CD4-positive, alpha-beta T cell treated with Interleukin-17A for 4 hours (primary cell): ENCODE data around the gene TYW1.
"Not testable (repeated sequence)": the region's sequence is repeated elsewhere in the genome, so short reads cannot be mapped to it uniquely, and the experiment has no call there.

Experiments
- DNase-seq: peaks from one replicate; pipeline ENCODE4 v3.0.0-alpha.2; 2020; ENCODE audit warnings: mixed read lengths

Gene TYW1, protein sequence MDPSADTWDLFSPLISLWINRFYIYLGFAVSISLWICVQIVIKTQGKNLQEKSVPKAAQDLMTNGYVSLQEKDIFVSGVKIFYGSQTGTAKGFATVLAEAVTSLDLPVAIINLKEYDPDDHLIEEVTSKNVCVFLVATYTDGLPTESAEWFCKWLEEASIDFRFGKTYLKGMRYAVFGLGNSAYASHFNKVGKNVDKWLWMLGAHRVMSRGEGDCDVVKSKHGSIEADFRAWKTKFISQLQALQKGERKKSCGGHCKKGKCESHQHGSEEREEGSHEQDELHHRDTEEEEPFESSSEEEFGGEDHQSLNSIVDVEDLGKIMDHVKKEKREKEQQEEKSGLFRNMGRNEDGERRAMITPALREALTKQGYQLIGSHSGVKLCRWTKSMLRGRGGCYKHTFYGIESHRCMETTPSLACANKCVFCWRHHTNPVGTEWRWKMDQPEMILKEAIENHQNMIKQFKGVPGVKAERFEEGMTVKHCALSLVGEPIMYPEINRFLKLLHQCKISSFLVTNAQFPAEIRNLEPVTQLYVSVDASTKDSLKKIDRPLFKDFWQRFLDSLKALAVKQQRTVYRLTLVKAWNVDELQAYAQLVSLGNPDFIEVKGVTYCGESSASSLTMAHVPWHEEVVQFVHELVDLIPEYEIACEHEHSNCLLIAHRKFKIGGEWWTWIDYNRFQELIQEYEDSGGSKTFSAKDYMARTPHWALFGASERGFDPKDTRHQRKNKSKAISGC

DNA sequence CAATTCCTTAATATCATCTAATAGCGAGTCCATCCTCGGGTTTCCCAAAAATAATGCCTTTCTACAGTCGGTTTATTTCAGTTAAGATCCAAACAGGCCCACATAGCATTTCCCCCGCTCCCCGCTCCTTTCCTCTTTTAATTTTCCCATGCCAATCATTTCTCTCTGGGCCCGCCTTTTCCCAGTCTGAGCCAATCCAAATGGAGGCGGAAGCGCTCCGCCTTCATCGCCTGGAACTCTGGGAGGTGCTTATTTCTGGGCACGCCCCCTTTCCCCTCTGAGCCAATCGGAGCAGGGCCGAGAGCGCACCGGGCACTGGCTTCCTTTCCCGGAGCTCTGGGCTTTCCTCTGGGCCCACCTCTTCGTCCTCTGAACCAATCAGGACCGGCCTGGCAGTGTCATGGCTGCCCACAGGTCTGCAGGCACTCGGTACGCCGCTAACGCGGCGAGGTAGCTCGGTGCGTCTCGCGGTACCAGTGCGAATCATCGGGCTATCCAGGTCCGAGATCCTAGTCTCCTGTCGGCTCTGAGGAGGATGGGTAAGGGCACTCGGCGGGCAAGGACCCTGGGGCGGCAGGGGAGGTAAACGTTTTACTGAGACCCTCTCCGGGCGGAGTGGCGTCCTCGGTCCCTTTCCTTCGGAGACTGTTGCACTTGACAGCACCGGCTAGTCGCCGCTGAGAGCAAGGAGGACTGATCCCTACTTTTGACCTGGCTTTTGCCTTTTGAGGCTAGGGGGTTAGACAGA lies at the start of gene TYW1:
Gene TYW1 (plus strand): TSS at position 390 of the 748 bp plus-strand sequence. CDS start 146 bp downstream, at position 536.
- DNase-seq = peak; percentile 99

DNA sequence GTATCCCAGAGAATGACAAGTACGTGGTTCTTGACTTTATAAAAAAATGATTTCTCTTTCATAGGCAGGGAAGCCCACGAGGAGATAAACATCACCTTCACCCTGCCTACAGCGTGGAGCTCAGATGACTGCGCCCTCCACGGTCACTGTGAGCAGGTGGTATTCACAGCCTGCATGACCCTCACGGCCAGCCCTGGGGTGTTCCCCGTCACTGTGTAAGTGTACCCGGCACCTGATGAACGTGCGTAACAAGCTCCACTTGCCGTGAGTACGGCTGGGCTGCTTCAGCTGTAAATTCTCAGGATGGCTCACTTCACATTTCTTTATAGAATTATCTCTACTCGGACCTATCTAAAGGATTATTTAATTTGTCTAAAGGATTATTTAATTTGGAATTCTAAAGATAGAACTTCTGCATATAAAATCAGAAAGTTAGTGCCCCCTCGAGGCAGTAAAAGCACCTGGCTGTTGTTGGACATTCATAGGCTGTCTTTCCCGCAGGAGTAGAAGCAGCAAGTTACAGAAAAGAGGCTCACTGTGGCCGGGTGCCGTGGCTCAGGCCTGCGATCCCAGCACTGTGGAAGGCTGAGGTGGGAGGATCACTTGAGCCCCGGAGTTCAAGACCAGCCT lies 48.0 kb upstream of the TYW1 start:
- DNase-seq = no peak

DNA sequence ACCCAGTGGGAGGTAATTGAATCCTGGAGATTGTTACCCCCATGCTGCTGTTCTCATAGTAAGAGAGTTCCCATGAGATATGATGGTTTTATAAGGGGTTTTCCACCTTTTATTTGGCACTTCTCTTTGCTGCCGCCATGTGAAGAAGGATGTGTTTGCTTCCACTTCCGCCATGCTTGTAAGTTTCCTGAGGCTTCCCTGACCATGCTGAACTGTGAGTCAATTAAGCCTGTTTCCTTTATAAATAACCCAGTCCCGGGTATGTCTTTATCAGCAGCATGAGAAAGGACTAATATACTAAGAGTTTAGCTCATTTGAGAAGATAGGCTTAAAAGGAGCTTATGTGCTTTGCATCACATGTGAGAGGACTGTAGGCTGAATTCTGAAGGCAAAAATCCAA lies 46.3 kb upstream of the TYW1 start:
- no peak for DNase-seq

DNA sequence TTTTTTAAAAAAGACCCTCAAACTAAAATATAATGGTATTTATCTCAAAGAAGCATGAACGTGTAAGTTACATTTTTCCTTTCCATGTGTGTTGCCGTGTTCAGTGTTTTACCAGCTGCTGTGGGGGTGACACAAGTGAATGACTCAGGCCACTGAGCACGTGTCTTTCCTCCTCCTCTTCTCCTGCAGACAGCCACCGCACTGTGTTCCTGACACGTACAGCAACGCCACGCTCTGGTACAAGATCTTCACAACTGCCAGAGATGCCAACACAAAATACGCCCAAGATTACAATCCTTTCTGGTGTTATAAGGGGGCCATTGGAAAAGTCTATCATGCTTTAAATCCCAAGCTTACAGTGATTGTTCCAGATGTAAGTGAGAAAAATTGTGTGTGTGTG lies 45.9 kb upstream of the TYW1 start:
- DNase-seq = no peak

DNA sequence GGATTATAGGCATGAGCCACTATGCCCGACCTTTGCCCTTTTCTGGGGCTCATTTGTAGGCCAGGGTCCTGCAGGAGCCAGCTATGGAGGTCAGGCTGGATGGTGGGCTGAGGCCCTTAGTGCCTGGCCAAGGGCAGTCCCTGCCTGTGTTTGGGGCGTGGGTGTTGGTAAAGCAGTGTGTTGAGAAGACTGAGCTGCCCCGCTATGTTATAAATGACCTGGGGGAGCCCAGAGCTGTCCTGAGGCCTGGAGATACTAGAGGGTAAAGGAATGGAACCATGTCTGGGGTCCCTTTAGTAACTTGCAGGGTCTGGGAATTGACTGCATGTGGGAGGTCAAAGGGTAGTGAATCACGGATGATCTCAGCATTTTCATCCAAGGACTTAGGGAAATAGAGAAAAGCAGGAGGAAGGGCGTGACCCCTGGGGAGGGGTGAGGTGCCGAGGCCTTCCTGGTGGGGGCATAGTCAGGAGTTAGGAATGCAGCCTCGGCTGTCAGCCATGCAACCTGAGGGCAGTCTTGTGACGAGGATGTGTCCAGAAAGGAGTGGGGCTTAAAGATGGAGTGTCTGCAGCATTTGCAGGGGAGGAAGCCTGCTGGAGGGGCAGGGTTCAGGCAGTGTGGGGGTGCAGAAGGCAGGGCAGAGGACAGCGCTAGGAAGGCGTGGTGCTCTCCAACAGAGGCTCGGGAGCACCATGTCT lies 44.1 kb upstream of the TYW1 start:
- no peak for DNase-seq

DNA sequence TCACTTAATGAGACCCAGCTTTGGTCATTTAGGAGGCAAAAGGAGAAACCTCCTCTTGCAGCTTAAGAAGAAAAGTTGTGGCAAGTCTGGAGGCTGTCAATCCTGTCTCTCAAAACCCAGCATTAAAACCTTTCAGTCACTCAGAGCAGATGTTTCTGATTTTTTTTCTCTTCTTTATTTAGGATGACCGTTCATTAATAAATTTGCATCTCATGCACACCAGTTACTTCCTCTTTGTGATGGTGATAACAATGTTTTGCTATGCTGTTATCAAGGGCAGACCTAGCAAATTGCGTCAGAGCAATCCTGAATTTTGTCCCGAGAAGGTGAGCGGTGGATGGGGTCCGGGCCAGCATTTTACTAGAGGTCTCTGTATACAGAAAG lies 43.6 kb upstream of the TYW1 start:
- DNase-seq = no peak

DNA sequence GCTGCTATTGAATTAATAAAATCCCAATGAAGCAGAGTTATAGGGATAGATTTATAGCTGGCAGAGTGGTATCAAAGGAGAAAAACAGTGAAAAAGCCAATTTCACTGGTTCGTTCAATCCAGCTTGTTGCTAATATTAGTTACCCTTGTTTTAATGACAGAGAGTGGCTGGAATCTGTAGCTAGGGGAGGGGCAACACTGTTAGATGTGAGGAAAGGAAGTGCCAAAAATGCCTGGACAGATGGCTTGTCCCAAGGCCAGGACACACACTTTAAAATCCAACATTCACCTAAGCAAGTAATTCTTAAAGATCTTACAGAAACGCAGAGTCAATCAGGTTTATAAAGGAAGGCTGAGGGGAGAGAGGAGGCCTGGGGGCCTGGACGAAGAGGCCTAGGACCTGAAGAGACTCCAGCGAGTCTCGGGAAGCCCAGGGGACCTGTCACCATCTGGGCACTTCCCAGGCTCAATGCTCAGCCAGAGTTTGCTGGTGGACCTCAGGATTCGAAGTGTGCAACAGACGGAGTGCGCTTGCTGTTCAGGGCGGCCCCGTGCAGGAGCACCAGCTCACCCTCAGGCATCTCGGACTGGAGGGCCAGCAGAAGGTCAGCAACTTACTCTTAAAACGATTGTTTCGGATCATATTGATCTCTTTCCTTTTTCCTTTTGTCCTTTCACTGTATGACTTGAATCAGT lies 38.9 kb upstream of the TYW1 start:
- no peak for DNase-seq

DNA sequence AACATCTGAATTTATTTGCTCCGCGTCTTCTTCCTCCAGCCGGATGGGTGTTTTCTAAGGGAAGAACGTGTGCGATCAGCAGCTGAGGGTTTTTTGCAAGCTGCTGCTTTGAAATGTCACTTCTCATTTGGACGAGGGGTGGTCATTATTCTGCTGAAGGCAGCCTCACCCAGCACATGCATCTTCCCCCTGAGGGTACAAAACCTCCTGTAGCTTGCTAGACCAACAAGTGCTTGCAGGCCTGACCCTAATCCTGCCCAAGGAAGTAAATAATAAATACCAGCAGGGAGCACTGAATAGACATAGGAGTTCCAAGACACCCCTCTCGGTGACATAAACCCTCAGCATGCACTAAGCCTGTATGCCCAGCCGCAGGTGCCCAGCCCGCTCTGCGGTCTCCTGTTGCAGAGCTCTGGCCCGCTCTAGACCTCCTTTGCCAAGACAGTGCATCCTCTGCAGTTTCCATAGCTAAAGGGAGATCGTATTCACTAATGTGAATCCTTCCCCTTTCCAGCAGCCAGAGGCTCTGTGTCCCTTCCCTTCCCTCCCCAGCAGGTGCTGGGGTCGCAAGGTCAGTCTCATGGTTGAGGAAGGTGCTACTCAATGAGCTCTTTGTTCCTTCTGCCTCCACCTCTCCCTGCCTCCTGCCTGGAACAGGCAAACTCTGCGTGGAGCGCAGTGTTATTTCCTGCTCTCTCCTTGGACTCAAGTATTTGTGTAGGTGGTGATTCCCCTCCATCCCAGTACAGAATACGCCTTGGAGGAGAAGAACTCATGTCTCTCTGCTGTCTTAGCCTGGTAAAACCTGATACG lies 37.9 kb upstream of the TYW1 start:
- no peak for DNase-seq

DNA sequence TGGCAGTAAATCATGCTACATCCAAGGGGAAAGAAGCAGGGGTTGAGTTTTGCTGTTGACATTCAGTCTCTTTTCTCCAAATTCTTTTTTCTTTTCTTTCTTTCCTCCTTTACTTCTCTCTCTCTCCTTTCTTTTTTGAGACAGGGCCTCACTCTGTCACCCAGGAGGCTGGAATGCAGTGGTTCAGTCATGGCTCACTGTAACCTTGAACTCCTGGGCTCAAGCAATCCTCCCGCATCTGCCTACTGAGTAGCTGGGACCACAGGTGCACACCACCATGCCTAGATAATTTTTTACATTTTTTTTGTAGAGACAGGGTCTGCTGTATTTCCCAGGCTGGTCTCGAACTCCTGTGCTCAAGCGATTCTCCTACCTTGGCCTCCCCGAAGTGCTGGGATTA lies 36.4 kb upstream of the TYW1 start:
- DNase-seq = no peak

DNA sequence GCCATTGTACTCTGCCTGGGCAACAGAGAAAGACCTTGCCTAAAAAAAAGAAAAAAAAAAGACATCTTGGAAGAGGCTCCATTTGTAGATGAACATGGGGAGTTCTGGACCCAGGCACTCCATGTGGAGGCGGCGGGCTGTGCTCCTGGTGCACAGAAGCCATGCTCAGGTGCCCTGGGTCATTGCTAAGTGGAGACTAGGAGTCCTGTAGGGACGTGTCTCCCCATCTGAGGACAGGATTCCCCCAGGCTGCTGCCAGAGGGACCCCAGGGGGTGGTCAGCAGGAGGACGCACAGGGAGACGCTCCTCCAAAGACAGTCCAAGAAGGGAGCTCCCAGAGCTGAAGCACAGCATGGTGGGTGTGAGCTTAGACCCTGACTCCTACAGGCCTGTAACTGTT lies 35.5 kb upstream of the TYW1 start:
- no peak for DNase-seq

DNA sequence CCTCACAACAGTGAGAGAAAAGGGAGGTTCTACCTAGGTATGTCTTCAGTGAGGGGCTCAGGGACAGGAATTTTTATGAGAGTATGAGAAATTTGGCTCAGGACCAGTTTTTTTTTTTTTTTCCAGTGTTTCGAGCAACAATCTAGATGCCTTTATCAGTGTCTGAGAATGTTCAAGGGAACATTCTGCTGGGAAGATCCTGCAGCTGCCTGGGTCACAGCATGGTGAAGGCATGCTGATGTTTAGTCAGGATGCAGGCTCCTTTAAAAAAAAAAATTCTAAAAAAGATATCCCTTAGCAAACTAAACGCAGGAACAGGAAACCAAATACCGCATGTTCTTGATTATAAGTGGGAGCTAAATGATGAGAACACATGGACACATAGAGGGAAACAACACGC lies 32.2 kb upstream of the TYW1 start:
- DNase-seq = no peak

DNA sequence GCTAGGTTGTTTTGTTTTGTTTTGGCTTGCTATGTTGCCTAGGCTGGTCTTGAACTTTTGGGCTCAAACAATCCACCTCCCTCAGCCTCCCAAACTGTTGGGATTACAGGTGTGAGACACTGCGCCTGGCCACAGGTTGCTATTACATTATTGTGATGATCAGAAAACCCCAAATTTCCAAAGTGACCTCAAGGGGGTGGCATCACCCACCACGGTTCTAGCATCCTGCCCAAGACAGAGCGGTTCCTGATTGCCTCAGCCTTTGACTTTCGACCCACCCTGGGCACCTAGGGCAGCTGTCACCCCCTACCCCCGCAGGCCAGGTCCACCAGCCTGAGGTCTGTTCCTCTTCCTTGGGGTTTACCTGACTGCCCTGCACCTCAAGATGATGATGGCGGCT lies 29.6 kb upstream of the TYW1 start:
- DNase-seq = no peak

DNA sequence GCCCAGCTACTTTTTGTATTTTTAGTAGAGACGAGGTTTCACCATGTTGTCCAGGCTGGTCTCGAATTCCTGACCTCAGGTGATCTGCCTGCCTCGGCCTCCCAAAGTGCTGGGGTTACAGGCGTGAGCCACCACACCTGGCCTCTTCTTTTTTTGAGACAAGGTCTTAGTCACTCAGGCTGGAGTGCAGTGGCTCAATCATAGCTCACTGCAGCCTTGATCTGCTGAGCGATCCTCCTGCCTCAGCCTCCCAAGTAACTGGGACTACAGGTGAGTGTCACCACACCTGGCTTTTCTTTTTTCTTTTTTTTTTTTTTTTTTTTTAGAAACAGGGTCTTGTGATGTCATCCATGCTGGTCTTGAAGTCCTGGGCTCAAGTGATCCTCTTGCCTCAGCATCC lies 27.6 kb upstream of the TYW1 start:
- not testable (repeated sequence) for DNase-seq

DNA sequence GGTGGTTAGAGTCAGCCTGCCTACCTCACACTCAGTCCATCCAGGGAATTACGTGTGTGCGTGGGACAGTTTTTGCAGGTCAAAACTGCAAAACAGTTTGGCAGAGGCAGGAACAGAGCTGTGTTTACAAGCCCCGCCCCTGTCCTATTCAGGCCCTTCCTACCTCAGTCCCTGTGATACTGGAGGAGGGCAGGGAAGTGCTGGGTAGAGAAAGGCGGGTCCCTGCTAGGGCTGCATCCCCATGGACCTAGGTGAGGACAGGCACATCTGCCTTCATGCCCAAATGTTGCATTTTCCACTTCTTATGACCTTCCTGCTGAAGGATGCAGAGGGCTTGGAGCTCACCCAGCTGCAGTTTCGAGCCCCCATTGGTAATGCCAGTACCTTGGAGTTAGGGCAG lies 26.3 kb upstream of the TYW1 start:
- DNase-seq = no peak

DNA sequence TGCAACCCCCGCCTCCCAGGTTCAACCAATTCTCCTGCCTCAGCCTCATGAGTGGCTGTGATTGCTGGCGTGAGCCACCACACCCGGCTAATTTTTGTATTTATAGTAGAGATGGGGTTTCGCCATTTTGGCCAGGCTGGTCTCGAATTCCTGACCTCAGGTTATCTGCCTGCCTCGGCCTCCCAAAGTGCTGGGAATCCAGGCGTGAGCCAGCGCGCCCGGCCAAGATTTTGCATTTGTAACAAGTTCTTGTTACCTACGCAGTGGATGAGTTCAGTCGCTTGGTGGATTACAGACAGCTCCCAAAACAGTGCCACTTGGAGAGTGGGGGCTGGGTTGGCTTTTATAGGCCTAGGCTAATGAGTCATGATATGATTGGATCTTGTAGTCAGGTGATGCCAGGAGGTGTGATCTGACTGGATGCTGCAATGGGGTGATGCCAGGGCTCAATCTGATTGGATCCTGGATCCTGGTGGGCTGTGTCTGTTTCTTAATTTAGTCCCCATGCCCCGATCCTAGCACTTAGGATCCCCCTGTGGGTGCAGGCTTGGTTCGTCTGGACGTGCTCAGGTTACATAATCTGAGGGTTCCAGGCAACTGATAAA lies 21.5 kb upstream of the TYW1 start:
- no peak for DNase-seq

DNA sequence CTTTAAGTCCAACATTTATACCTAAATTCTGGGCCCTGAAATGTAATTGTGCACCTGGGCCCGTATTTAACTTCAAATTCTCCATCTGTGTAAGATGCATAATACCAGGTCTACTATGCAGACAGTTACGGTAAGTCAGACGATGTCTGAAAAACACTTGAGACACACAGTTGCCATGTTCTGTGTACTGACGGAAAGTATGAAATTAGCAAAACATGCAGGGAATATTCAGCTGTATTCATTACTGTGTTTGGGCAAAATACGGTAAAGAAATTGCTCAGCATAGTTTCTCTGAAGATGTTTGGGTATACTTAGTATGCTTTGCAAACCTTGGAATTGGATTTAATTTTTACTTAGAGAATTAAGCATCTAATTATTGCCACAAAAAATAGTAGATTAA lies 18.3 kb upstream of the TYW1 start:
- DNase-seq = not testable (repeated sequence)

DNA sequence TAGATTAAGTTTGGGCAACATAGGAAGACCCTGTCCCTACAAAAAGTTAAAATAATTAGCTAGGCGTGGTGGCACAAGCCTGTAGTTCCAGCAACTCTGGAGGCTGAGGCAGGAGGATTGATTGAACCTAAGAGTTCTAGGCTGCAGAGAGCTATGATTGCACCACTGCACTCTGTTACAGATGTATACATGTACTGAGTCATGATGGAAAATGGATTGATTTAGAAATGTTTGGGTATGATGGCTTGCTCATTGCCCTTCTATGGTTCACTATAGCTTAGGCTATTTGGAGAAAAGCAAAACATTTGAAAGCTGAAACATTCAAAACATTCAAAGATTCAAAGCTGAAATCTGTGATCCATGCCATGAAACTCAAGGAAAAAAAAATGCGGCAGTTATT lies 17.6 kb upstream of the TYW1 start:
- DNase-seq = not testable (repeated sequence)

DNA sequence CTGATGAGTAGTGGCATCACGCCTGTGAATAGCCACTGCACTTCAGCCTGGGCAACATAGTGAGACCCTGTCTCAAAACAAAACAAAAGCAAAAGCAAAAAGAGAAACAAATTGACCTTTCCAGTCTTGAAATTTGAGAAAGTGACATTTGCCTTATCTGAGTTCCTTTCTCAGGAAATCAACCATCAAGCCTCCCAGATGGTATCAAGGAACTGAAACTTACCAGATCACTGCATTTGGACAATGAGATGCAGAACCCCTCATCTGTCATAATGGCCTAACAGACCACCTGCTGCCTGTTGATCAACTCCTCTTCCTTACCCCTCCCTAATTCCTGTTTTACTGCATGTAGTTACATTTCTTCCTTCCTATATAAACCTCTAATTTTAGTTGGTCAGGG lies 16.3 kb upstream of the TYW1 start:
- not testable (repeated sequence) for DNase-seq

DNA sequence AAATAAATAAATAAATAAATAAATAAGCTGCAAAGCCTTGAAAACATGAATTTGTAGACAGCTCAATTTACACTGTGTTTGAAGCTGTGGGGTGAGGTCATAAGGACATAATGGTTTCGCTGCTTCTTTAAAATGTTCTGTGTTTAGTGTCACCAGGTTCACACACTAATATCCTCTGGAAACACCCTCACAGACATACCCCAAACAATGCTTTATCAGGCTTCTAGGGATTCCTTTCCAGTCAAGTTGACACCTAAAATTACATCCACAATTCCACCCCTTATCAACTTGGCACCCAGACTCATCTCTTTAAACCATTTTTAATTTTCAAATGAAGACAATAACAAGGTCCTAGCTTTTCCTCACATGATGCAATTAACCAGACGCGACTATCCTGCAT lies 7.1 kb upstream of the TYW1 start:
- DNase-seq = not testable (repeated sequence)

DNA sequence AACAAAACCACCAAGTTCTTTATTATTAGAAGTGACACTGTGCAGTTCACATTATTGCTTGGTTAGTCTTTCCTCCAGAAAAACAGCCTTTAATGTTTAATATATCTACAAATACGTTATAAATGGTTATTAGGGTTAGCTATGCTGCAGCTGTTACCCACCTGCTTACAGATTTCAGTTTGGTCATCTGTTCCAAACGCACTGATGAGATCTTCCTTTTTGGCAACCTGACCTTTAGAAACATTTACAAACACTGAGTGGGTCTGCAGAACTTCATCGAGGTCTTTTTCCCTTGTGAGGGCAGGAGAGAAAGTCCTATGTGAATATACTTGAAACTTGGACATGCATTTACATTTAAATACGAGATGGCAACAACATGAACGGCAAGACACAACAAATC lies 2.6 kb upstream of the TYW1 start:
- DNase-seq = not testable (repeated sequence)

DNA sequence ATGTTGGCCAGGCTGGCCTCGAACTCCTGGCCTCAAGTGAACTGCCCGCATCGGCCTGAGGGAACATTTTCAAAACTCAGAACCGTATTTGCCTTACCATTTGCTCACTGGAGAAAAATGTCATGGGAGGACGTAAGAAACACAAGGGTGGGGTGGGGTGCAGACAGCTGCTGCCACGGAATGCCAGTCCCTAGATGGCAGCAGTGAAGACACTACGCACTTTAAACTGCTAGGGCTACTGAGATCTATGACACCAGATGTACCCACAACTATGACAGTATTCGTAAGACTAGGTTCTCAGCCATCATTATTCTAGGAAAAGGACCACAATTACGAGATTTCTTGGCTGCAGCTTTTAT lies 2.0 kb upstream of the TYW1 start:
- peak; percentile 60 for DNase-seq
